Stimulated activated naive CD8-positive, alpha-beta T cell treated with anti-CD3 and anti-CD28 coated beads, Interleukin-15, Interleukin-2, amounts not matched to agents 100 U/mL and 50 U/mL, for 24 hours (primary cell): ENCODE measurements around the gene AHDC1.
"Not testable (repeated sequence)": the region's sequence is repeated elsewhere in the genome, so short reads cannot be mapped to it uniquely, and the experiment has no call there.

Experiments used
- ATAC-seq: fragments of 150-1000 bp; cut with Tn5 transposase; one replicate; pipeline ENCODE4 v1.10.0; 2021
- DNase-seq: peaks from one replicate; pipeline ENCODE4 v3.0.0; 2021

AHDC1 gene

GRCh38 chr1:27551170-27551952 is 52.6 kb downstream of the AHDC1 start:
- ATAC-seq (no peak), DNase-seq (no peak)

GRCh38 chr1:27550510-27551169 is 53.3 kb downstream of the AHDC1 start:
- ATAC-seq: no peak
- DNase-seq: no peak

GRCh38 chr1:27549807-27550408 is 54.0 kb downstream of the AHDC1 start:
- DNase-seq (no peak), ATAC-seq (no peak)

GRCh38 chr1:27548858-27549719 is 54.9 kb downstream of the AHDC1 start:
- DNase-seq (no peak), ATAC-seq (no peak)

- no peak for DNase-seq
Measured at GRCh38 chr1:27548136-27548853, 55.6 kb downstream of the AHDC1 start.

GRCh38 chr1:27547220-27548116 is 56.5 kb downstream of the AHDC1 start:
- ATAC-seq (no peak), DNase-seq (no peak)

More at GRCh38 chr1:27548136-27548853, 55.6 kb downstream of the AHDC1 start:
- no peak for ATAC-seq

- no peak for ATAC-seq
- no peak for DNase-seq
Measured at GRCh38 chr1:27545876-27546275, 58.1 kb downstream of the AHDC1 start.

- ATAC-seq: no peak
- DNase-seq: no peak
Measured at GRCh38 chr1:27545271-27545670, 58.7 kb downstream of the AHDC1 start.

GRCh38 chr1:27544834-27545233 is 59.1 kb downstream of the AHDC1 start:
- no peak for ATAC-seq
- no peak for DNase-seq

GRCh38 chr1:27543284-27543683 is 60.7 kb downstream of the AHDC1 start:
- DNase-seq: no peak
- ATAC-seq: no peak

- DNase-seq: peak; percentile 35
- ATAC-seq: peak; percentile 87
Measured at GRCh38 chr1:27542463-27543273, 61.3 kb downstream of the AHDC1 start.

- ATAC-seq (no peak), DNase-seq (no peak)
Measured at GRCh38 chr1:27539901-27540861, 63.8 kb downstream of the AHDC1 start.

GRCh38 chr1:27538793-27539192 is 65.2 kb downstream of the AHDC1 start:
- no peak for DNase-seq
- ATAC-seq: no peak

GRCh38 chr1:27538305-27538676 is 65.7 kb downstream of the AHDC1 start:
- DNase-seq: not testable (repeated sequence)

GRCh38 chr1:27536767-27537166 is 67.2 kb downstream of the AHDC1 start:
- no peak for DNase-seq

More at GRCh38 chr1:27538305-27538676, 65.7 kb downstream of the AHDC1 start:
- not testable (repeated sequence) for ATAC-seq

GRCh38 chr1:27536010-27536757 is 67.8 kb downstream of the AHDC1 start:
- ATAC-seq (no peak), DNase-seq (no peak)

More at GRCh38 chr1:27536767-27537166, 67.2 kb downstream of the AHDC1 start:
- no peak for ATAC-seq

- DNase-seq (no peak), ATAC-seq (no peak)
Measured at GRCh38 chr1:27535386-27535785, 68.6 kb downstream of the AHDC1 start.
